G401 (cell line): ENCODE measurements around the gene CCDC34. TPM values are rescaled to one million over a fixed set of nuclear protein-coding genes. Genes with fewer than 3 reads are reported as not detected.

Experiments used
- DNase-seq: peaks from one replicate; pipeline ENCODE4 v3.0.0-alpha.2; 2015; ENCODE audit warnings: low spot score
- in situ Hi-C: cut with HindIII; loops from 2 replicates; pipeline ENCODE4 v1.10.0; 2016; ENCODE audit warnings: low sequenced_read_pairs, mixed read lengths
- total RNA-seq: library from RNA; depleted of rRNA; stranded (reverse); fragments of >200 nt; shearing (Covaris generic); gene quantifications from 2 replicates; pipeline ENCODE4 v1.2.3, GENCODE V29; 2014; rRNA removed

Gene CCDC34
- total RNA-seq, 1 experiment from 2014 or later, result 8.2 TPM

GRCh38 chr11:27300974-27301373 lies 62.0 kb downstream of the CCDC34 start:
- no peak for DNase-seq

GRCh38 chr11:27297616-27298015 lies 65.4 kb downstream of the CCDC34 start:
- in situ Hi-C loops, result no loop called here
- no peak for DNase-seq

More at GRCh38 chr11:27300974-27301373, 62.0 kb downstream of the CCDC34 start:
- in situ Hi-C loops, result no loop called here

DNA sequence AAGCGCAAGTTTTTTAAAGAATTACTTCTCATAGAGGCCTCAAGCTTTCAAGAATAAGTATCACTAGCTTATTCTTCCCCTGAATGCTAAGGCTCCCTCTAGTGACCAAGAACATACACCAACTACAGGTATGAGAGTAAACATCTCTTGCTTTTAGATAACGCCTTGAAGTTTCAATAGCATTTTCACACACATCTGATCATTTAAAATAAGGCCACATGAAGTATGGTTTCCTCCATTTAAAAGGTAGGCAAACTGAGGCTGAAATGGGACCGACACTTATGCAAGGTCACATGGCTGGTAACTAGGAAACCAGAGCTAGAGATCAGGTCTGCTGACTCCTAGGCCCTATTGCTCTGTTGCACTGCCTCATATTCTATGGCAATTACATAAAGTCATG lies 66.5 kb downstream of the CCDC34 start:
- DNase-seq, result peak; percentile 75
- in situ Hi-C loops, result no loop called here

DNA sequence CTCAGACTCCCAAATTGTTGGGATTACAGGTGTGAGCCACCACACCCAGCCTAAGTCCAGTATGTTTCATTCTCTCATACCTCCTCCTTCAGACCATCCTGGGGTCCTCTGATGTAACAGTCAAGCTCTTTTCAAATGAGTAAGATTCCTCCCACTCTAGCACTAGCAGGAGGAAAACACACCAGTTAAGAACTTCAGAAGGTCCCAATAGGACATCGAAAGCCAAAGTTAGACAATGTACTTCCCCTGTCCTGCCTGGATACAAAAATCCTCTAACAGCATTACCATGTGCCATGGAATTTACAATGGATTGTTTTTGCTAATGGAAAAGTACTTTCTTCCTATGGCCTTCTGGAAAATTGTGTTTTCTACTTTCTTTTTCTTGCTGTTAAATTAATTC lies 67.1 kb downstream of the CCDC34 start:
- in situ Hi-C loops, result no loop called here
- DNase-seq, result no peak

DNA sequence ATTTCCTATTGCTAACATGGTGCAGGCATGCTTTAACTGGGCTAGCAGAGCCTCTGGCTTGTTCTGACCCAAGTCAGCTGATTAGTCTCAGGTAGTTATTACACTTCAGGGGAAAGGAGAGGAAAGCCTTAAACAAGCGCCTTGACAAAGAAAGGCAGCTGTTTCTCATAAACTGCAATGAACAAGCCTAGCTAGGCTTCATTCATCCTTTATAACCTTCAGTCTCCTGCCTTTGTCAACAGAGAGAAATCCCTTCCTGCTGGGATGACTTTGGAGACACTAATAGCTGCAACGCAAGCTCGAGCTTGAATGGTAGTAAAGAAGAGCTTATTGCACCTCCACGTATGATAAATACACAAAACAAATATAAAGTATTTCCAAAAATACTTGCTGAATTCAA lies 68.4 kb downstream of the CCDC34 start:
- no peak for DNase-seq
- in situ Hi-C loops, result no loop called here

DNA sequence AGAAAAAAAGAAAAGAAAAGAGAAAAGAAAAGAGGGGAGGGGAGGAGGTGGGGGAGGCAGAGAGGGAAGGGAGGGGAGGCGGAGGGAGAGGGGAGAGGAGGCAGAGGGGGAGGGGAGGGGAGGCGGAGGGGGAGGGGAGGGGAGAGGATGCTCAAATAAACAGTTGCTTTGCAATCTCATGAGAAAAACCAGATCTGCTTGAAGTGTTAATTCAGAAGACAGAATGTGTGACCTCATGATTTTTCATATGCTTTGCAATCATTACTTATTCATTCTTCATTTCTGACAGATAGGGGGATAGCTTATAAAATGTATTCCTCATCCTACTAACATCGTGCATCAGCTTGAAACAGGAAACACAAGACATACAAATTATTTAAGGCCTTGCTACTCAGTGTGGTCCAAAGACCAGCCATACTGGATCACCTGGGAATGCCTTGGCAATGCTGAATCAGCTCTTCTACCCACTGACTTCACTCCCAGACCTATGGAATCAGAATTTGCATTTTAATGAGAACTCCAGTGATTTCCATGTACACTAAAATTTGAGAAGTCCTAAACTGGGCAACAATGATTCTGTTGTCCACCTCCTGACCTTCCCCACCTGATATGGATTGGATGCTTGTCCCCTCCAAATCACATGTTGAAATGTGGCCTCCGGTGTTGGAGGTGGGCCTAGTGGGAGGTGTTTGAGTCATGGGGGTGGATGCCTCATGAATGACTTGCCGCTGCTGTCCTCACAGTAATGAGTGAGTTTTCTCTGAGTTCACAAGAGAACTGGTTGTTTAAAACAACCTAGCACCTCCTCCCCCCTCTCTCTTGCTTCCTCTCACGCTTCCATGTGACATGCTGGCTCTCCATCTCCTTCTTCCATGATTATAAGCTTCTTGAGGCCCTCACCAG lies 69.2 kb downstream of the CCDC34 start:
- in situ Hi-C loops, result no loop called here
- no peak for DNase-seq

- in situ Hi-C loops, result no loop called here
These were observed 70.4 kb downstream of the CCDC34 start for GRCh38 chr11:27292637-27293010.

GRCh38 chr11:27291954-27292636 lies 70.9 kb downstream of the CCDC34 start:
- no peak for DNase-seq
- in situ Hi-C loops, result no loop called here

More at GRCh38 chr11:27292637-27293010, 70.4 kb downstream of the CCDC34 start:
- DNase-seq, result no peak

GRCh38 chr11:27291302-27291889 lies 71.6 kb downstream of the CCDC34 start:
- in situ Hi-C loops, result no loop called here
- no peak for DNase-seq

GRCh38 chr11:27290261-27291050 lies 72.6 kb downstream of the CCDC34 start:
- DNase-seq, result no peak
- in situ Hi-C loops, result no loop called here

Other genes with a start within 250 kb of the CCDC34 start
- gene LGR4, start 109.6 kb upstream of the CCDC34 start, total RNA-seq, result 2.9 and 9.7 TPM in 2 replicates
- 18.1 and 38.7 TPM in 2 replicates for gene LIN7C, start 143.6 kb upstream of the CCDC34 start, total RNA-seq